LNCaP clone FGC (cell line): ENCODE measurements around the gene CEBPZOS.

Experiments
- DNase-seq: peaks from one replicate; pipeline ENCODE4 v3.0.0-alpha.2; 2011; ENCODE audit warnings: low read depth
- H3K4me3 ChIP-seq: 2 replicates; pipeline ENCODE4 v1.5.1; 2011; ENCODE audit warnings: mild to moderate bottlenecking, low read depth, low read length, control low read depth
- CTCF ChIP-seq: IDR thresholded peaks from 2 replicates; pipeline ENCODE4 v1.5.1; 2012; ENCODE audit warnings: mild to moderate bottlenecking; ENCODE audit not compliant: control insufficient read depth, insufficient read depth; ENCODE audit errors: extremely low read depth

CEBPZOS gene

GRCh38 chr2:37196320-37197195 lies at the start of gene CEBPZOS:
TSS of gene CEBPZOS (plus strand) at chr2:37196496. CDS start at chr2:37199705, 3,209 bp downstream.
- H3K4me3 ChIP-seq, result peak within 1 kb of the TSS; percentile 79
- DNase-seq, result peak; percentile 47
- no peak for TF ChIP-seq CTCF

- no peak for TF ChIP-seq CTCF
- peak overlapping the region; percentile 32; the same call in 1 of the 2 replicates for H3K4me3 ChIP-seq
- DNase-seq, result peak; percentile 83
Observed at GRCh38 chr2:37148325-37148724, 48.0 kb upstream of the CEBPZOS start.

- DNase-seq, result peak; percentile 43
- TF ChIP-seq CTCF, result no peak
- 0 out of 2 replicates have a peak overlapping the region, but pooled peaks have one; percentile 22 for H3K4me3 ChIP-seq
Observed at GRCh38 chr2:37149626-37150322, 46.5 kb upstream of the CEBPZOS start.

- no peak for DNase-seq
- H3K4me3 ChIP-seq, result no peak overlapping the region
- TF ChIP-seq CTCF, result no peak
Observed at GRCh38 chr2:37153224-37153623, 43.1 kb upstream of the CEBPZOS start.

- no peak for DNase-seq
- no peak overlapping the region for H3K4me3 ChIP-seq
- no peak for TF ChIP-seq CTCF
Observed at GRCh38 chr2:37154785-37155184, 41.5 kb upstream of the CEBPZOS start.

- H3K4me3 ChIP-seq, result peak overlapping the region; percentile 76
- no peak for DNase-seq
- no peak for TF ChIP-seq CTCF
Observed at GRCh38 chr2:37156071-37156856, 40.0 kb upstream of the CEBPZOS start.
